ENCODE data around the gene USP36.

USP36 gene

DNA sequence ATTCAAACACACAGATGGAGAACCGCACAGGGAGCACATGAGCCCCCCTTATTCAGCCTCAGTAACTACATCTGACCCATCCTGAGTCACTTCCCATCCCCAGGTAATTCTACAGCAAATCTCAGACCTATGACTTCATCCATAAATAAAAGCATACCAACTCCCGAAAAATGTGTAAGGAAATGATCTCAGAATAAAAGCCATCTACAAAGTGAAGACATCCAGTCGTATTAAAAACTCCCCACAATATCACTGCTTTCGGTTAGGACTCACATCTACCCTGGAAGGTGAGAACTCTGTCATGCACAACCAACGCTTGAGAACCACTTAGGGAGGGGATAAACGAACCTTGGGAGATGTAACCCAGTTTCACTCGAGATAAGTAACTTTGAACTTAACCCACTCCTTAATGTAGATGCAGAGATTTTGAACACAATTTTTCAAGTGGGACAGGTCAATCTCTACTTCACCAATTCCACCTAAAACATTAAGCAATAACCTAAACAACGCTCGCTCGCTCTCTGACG, 1.3 kb downstream of the USP36 start:
- DNase-seq (ENCODE audit: low read depth, low spot score): no peak

DNA sequence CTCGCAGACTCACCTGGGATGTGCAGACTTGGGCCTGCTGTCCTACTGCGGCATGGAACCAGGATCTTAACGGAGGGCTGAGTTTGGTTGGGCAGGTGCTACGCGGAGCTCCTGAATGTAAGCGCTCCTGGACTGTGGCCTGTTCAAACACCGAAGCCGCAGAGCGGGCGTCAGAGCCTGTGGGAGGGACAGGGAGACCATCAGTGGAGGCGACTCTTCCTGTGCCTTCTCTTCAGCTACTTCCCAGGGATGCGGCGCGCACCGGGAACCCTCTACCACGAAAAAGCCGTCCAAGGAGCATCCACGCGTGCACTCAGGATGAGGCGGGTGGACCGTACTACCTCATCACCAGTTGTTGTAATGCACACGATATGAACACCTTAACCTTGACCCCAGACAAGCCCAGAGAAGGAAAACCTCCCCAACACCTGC, 2.0 kb downstream of the USP36 start:
- no peak for DNase-seq (ENCODE audit: low read depth, low spot score)

DNA sequence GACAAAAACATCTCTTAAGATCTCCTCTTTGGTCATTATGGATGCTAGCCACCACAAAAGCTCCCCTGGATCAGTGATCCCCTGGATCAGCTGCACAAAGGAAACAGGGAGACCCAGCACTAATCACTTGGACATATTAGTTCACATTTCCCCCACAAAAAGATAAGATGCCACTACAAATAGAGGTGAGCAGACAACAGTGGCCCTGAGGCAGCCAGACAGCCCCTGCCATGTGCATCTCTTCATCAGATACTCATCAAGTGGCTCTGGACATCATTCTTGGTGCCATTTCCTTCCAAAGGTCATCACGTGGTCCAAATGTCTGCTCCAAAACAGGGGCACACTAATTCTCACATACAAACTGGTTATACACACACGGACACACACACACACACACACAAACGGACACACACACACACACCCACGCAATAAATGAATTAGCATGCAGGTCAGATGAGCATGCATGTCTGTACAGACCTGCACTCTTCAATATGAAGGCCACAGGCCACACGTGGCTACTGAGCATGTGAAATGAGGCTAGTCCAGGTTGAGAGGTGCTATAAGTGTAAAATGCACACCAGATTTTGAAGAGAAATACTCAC, 4.1 kb downstream of the USP36 start:
- DNase-seq (ENCODE audit: low read depth, low spot score): no peak

DNA sequence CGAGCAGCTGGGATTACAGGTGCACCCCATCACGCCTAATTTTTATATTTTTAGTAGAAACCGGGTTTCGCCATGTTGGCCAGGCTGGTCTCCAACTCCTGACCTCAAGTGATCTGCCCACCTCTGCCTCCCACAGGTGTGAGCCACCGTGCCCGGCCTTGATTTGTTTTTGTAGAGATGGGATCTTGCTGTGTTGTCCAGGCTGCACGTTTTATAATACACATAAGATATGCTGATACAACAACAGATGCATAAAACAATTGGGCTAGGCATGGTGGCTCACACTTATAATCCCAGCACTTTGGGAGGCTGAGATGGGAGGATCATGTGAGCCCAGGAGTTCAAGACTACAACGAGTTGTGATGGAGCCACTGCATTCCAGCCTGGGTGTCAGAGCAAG, 6.0 kb downstream of the USP36 start:
- DNase-seq (ENCODE audit: low read depth, low spot score): no peak

DNA sequence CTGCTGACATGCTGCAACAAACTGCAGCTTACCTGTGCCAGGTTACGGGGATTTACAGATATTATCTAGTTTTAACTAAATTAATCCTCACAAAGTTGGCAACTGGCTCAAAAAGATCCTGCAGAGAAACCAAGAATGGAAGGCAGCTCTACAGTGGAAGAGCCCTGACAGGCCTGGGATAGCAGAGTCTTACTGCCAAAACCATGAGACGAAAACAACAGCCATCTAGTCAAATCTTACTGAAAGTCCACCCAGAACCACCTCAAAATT, 8.1 kb downstream of the USP36 start:
- no peak for DNase-seq (ENCODE audit: low read depth, low spot score)

DNA sequence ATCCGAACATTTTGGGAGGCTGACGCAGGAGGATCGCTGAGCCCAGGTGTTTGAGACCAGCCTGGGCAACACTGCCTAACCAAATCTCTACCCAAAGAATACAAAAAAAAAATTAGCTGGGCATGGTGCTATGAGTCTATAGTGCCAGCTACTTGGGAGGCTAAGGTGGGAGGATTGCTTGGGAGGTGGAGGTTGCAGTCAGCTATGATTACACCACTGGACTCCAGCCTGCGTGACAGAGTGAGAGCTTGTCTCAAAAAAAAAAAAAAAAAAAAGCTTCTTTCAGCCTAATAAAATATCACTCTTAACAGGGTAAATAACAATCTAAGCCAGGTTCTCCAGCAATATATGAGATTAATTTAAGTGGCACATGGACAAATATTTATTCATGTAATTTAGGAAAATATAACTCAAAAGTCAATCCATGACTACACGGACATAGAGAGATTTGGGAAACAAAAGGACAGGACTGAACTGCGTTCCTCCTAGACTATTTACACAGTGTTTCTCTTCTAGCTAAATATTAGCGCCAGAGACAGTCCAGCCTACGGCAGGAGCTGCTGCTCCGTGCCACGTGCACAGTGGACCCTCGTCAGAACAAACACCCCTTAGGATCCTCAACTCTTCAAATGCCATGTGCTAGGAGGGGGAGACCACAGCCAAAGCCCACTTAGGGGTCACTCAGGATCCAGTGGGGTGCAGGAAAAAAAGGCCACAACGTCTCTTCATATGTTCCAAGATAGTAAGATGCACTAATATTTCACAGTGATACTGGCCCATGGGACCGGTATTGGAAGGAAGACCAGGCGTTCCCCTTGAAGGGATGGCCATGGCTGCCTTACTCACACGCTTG, 8.7 kb downstream of the USP36 start:
- DNase-seq (ENCODE audit: low read depth, low spot score): no peak

DNA sequence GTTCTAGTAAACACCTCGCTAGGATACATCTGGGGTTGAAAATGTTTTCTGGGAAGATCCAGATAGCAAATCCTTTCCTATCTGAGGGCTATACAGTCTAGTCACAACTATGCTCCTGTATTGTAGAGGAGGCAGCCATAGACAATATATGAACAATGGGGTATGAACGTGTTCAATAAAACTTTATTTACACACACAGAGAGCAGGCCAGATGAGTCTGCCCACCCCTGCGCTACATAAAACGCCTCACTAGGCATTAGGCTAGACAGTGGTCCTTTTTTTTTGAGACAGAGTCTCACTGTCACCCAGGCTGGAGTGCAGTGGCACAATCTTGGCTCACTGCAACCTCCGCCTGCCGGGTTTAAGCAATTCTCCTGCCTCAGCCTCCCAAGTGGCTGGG, 11.1 kb downstream of the USP36 start:
- DNase-seq (ENCODE audit: low read depth, low spot score): no peak

DNA sequence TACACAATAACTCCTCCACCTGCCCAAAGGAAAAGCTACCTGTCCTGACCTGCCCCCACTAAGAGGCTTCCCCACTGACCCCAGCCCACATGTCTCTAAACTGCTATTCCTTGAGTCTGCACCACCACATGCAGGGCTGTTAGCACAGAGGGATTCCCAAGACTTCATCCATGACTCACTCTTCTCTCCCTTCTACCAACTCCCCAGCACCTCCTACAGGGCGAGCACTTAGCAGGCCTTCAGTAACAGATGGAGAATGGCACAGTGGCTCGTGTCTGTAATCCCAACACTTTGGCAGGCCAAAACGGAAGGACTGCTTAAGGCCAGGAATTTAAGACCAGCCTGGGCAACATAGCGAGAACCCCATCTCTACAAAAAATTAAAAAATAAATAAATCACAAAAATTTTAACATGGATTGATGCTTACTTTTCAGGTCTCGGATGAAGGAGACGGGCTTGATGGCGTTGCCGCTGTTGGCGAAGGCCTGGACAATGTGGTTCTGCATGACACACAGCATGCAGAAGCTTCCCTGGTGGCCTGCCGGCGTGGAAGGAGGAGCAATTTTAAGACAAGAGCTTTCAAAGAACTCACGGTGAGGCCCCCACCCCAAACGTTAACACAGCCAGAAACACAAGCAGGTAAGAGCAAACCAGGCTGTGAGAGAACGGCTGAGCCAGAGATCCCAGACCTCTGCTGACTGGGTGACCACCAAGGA, 12.0 kb downstream of the USP36 start:
- no peak for DNase-seq (ENCODE audit: low read depth, low spot score)

DNA sequence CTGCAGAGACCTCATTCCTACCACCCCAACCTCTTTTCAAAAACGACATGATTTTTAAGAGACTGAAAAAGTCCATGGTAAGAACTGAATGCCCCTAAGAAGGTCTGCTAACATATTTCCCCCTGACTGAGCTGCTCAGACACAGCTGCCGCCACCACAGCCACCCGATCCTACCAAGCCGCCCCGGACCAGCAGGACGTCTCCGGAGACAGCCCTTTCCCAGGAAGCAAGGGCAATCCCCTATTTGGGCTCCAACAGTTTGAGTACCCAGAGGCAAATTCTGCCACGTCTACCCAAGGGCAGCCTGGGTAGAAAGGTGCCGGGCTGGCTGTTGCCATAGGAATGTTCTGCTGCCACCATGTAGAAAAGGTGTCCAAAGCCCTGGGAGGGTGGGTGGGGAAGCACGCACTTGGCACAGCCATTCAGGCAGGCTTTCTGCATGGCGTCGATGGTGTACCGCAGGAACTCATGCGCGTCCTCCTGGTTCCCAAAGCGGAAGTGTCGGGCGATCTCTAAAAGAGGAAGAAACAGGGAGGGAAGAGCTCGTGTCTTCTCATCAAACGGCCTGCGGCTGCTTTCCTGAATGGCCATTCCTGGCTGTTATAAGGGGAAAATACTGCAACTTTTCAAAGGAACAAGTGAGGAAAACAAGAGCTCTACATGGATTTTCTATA, 13.6 kb downstream of the USP36 start:
- no peak for DNase-seq (ENCODE audit: low read depth, low spot score)

DNA sequence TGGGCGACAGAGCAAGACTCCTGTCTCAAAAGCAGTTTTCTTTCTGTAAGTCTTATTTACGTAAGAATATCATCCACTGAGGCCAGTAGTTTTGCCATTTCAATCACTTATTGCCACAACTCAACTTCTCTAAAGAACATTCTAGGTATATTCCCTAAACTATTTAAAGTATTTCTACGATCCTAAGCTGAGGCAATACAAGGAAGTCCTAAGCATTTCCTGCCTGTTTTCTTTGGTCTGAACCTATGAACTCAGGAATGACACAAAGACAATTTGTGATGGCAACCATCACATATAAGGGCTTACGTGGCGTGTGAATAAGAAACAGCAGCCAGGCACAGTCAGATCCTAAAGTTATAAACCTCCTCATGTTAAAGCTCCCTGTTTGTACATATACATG, 14.2 kb downstream of the USP36 start:
- DNase-seq (ENCODE audit: low read depth, low spot score): no peak

DNA sequence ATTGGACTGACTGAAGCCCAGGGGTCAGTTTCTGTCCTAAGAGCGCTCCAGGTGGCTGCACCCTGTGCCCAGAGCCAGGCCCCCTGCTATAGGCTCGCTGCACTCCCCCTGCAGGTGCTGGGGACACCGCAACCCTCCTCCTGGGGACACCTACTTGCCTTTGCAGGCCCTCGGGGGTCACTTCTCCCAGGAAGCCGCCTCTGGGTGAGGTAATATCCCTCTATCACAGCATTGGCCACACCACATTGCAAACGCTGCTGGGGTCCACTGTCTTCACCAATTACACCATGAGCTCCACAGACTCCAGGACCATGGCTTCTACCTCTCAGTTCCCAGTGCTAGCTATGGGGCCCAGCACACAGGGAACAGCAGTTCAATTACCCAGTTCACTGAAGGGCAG, 14.9 kb downstream of the USP36 start:
- no peak for DNase-seq (ENCODE audit: low read depth, low spot score)

DNA sequence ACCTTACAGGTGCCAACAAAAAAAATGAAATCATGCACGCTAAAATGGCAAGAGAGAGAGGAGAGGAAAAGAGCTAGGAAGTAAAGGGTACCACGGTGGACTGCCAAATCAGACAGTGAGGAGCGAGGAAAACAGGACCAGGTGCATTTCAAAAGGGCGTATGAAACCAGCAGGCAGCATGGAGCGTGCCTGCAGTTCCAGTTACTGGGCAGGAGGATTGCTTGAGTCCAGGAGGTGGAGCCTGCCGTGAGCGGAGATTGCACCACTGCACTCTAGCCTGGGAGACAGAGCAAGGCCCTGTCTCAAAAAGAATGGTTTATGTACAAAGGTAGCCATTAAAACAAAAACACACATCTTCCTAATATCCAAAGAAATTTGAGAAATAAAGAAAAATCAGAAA, 16.4 kb downstream of the USP36 start:
- no peak for DNase-seq (ENCODE audit: low read depth, low spot score)

DNA sequence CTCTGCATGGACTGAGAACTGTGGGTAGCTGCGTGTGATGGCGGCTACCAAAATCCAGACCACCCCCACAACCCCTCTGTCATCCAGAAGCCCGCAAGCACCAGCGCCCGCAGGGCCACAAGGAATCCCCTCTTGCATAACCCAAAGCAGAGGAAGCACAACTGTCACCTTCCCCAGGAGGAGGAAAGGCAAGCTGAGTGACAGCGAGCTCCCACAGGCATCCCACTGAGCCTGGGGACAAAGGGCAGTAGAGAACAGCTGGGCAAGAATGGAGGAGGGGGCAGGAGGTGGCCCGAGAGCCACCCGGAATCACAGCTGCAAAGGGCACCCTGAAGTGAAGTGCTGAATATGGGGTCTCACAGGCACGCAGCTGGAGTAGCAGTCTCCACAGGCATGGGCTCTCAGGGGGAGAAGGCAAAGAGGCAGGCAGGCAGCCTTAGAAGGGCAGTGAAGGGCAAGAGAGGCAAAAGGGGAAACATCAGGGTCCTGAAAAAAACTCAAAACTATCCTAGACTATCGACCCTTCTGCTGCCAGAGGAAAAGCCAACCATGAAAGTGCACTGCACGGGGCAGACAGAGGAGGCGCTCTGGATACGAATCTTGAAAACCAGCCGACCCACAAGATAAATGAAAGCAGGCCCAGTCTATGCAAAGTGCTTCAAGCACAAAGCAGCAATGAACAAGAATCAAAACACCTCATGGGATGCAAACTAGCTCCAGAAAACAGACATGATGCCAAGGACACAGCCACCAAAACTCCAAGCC, 17.1 kb downstream of the USP36 start:
- no peak for DNase-seq (ENCODE audit: low read depth, low spot score)

DNA sequence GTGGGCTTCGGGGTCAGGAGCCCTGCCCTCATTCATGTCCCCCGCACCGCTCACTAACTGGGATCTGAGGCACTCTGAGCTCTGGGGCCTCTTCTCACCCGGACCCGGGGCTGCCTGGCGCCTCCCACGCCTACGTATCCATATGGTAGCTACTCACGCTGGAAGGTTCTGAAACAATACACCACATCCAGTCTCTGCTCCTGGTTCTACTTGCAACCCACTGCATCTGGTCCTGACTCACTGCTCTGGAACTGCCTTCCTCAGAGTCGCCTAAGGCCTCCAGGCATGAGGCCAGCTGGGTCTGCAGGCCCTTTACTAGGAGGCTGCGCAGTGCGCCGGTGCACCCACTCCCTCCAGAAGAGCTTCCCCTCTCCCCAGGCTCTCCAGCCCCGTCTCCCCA, 18.1 kb downstream of the USP36 start:
- DNase-seq (ENCODE audit: low read depth, low spot score): peak; percentile 49

DNA sequence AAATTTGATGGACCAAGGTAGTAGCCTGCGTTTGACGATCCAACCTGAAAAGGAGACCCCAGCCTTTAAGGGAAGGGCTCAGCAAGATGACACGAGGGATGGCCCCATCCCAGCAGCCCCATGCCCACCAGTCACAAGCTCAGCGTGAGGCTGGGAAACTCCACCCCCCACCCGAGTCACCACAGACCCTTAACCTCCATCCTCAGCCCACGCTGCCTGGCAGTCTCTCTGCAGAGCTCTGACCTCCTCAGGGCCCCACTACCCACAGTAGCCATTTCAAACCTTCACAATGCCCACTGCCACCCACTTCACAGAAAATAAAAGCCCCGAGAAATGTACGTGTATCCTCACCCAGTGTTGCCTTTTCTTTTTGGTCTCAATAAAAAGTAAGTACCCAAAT, 18.7 kb downstream of the USP36 start:
- no peak for DNase-seq (ENCODE audit: low read depth, low spot score)

DNA sequence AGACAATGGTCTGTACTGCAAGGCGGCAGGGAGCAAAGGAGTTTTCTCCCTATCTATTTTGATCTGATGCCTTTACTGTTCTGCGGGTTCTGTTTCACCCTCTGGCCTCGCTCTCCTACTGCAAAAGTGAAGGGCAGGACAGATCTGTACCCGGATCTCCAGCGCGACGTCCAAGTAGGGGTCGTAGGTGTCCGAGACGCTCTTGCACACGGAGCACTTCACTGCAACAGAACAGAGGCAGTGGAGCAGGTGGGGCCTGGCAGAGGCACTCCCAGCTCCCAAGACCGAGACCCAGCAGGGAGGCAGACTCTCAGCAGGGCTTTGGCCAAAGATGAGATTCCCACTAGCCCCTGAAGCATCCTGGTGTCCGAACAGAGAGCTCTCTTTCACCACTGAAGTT, 19.8 kb downstream of the USP36 start:
- no peak for DNase-seq (ENCODE audit: low read depth, low spot score)

DNA sequence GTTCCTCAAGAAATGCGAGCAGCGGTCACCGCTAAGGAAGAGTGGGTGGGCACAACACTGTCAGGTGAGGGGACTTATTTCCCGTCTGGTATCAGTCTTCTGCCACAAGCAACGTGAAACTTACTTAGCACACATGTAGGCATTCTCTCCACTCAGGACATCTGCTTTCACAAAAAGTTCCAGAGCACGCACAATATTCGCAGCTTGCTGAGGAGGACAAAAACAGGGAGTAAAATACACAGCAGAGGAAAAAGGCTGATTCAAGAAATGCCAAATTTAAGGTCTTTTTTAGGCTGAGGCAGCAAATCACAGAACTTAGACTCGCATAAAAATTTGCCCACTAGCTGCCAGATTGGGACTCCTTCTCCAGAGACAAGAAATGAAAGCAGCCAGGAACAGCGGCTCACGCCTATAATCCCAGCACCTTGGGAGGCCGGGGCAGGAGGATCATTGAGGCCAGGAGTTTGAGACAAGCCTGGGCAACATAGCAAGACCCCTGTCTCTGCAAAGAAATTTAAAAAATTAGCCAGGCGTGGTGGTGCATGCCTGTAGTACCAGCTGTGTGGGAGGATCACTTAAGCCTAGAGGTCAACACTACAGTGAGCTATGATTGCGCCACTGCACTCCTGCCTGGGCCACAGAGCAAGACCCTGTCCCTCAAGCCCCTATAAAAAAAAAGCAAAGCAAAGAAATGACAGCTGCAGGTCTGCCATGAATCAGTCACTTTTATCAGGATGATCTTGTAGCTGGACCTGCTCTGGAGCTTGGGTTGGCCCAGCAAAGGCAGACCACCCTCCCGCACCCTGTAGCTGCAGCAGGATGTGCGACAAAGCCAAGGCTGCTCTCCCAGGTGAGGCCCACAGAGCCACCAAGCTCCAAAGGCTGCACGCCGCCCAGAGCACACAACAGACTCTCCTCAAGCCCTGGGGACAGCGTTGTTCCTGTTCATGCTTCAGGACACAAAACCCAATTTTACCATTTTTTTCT, 20.5 kb downstream of the USP36 start:
- no peak for DNase-seq (ENCODE audit: low read depth, low spot score)

DNA sequence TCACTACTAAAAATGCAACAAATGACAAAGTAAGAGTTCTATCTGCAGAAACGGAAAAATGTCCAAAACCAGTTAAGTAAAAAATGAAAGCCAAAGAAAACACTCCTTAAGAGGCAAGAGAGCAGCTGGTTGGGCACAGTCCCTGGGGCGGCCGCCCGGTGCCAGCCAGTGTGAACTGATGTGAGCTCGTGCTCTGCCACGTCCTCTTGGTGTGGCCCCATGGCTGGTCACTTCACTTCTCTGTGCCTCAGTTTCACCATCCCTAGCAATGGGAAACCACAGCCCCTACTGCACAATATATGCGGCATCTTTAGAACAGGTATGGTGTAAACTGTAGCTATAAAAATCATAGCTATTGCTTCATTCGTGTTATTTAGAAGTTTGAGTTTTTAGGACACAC, 21.2 kb downstream of the USP36 start:
- no peak for DNase-seq (ENCODE audit: low read depth, low spot score)

DNA sequence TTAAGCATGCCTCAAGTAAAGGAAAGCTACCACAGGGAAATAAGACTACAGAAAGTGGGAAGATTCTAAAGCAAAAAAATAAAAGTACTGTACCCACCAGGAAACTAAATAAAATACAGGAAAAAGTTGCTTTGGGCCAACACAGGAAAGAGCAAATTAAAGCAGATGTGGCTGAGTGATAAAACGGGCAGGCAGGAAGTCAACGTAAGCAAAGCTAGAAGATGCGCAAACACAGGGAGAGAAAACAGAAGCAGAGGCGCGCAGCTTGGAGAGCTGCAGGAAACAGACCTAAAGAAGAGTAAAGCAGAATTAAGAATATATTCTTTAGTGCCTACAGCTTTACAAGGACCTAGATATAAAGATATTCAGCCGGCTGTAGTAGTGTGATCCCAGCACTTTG, 21.7 kb downstream of the USP36 start:
- DNase-seq (ENCODE audit: low read depth, low spot score): no peak

DNA sequence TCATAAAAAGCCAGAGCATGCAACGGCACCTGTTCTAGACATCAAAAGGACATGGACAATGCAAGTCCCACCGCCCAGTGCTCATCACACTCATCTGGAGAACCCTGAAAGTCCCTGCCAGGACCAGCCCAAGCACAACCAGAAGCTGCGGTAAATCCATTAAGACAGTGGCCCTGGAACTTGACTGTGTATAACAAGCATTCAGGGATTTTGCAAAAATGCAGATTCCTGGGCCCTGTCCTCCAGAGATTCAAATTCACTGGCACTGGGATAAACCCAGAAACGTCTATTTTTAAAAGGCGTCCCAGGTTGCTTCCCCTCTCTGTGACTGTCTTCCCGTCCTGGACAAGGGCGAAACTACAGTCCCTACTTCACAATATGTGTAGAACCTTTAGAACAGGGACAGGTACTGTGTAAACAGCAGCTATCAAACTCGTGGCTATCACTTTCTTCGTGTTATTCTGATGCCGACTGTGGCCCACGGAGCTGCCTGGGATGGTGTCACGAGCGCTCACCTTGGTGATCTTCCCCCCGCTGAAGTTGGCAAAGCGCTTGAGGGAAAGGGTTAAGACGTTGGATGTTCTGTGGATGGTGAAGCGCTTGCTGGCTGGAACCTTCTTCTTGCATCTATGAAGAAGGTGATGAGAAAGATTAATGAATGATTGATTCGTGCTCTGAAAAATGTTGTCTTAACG, 22.3 kb downstream of the USP36 start:
- no peak for DNase-seq (ENCODE audit: low read depth, low spot score)

All from smooth muscle cell of the brain vasculature (primary cell).